Neural cell (in vitro differentiated cells): ENCODE measurements around the gene SOHLH1. TPM values are rescaled to one million over a fixed set of nuclear protein-coding genes. Genes with fewer than 3 reads are reported as not detected.

Experiments used
- H2AFZ ChIP-seq: fragments of 200-600, 300-800 bp; sonication (generic), shearing (Covaris generic); 2 replicates; pipeline ENCODE4 v1.6.0; 2014; ENCODE audit warnings: low read depth, mild to moderate bottlenecking, antibody characterized with exemption, low read length, moderate library complexity
- H3F3A ChIP-seq: fragments of 200-600 bp; shearing (Covaris generic); 2 replicates; pipeline ENCODE4 v1.6.1; 2016; ENCODE audit warnings: mild to moderate bottlenecking, moderate library complexity, mixed read lengths, antibody characterized with exemption, low read length; ENCODE audit not compliant: insufficient read depth, poor library complexity, severe bottlenecking
- H3K27ac ChIP-seq: fragments of 200-600, 300-800 bp; sonication (generic), shearing (Covaris generic); 2 replicates; pipeline ENCODE4 v1.5.1; 2014; ENCODE audit warnings: mild to moderate bottlenecking, low read length, moderate library complexity
- H3K27me3 ChIP-seq: fragments of 300-800, 200-600 bp; sonication (generic), shearing (Covaris generic); 2 replicates; pipeline ENCODE4 v1.6.0; 2014; ENCODE audit warnings: mild to moderate bottlenecking, low read depth, low read length, moderate library complexity; ENCODE audit not compliant: insufficient read depth
- H3K36me3 ChIP-seq: fragments of 300-800, 200-600 bp; sonication (generic), shearing (Covaris generic); 2 replicates; pipeline ENCODE4 v1.5.1; 2014; ENCODE audit warnings: mild to moderate bottlenecking, antibody characterized with exemption, low read length, moderate library complexity; ENCODE audit not compliant: insufficient read depth
- H3K4me2 ChIP-seq: fragments of 300-800, 200-600 bp; sonication (generic), shearing (Covaris generic); 2 replicates; pipeline ENCODE4 v1.6.0; 2014; ENCODE audit warnings: mild to moderate bottlenecking, low read length
- H3K4me3 ChIP-seq: fragments of 300-800, 200-600 bp; sonication (generic), shearing (Covaris generic); 2 replicates; pipeline ENCODE4 v1.5.1; 2014; ENCODE audit warnings: mild to moderate bottlenecking, low read length, moderate library complexity
- H3K79me2 ChIP-seq: fragments of 200-600 bp; shearing (Covaris generic); replicated peaks from 2 replicates; pipeline ENCODE4 v1.6.0; 2014; ENCODE audit warnings: mild to moderate bottlenecking, low read length, moderate library complexity; ENCODE audit not compliant: insufficient read depth
- H3K9ac ChIP-seq: fragments of 300-800, 200-600 bp; sonication (generic), shearing (Covaris generic); 2 replicates; pipeline ENCODE4 v1.6.1; 2016; ENCODE audit warnings: mild to moderate bottlenecking, low read length, mixed read lengths
- H3K9me2 ChIP-seq: fragments of 200-600 bp; shearing (Covaris generic); 2 replicates; pipeline ENCODE4 v1.6.1; 2016; ENCODE audit warnings: mild to moderate bottlenecking, low read length, mixed read lengths; ENCODE audit not compliant: insufficient read depth
- H3K9me3 ChIP-seq: fragments of 200-600, 300-800 bp; sonication (generic), shearing (Covaris generic); 2 replicates; pipeline ENCODE4 v1.6.1; 2016; ENCODE audit warnings: mild to moderate bottlenecking, mixed run types, low read length, moderate library complexity, mixed read lengths
- H4K20me1 ChIP-seq: fragments of 200-600 bp; shearing (Covaris generic); 2 replicates; pipeline ENCODE4 v1.6.1; 2016; ENCODE audit warnings: mild to moderate bottlenecking, mixed run types; ENCODE audit not compliant: insufficient read depth
- CTCF ChIP-seq: fragments of 450-650 bp; IDR thresholded peaks from 2 replicates; pipeline ENCODE4 v1.5.1; 2014; ENCODE audit warnings: antibody characterized with exemption, mild to moderate bottlenecking, moderate library complexity; ENCODE audit not compliant: poor library complexity, severe bottlenecking
- EP300 ChIP-seq: fragments of 450-650 bp; conservative IDR thresholded peaks from 2 replicates; pipeline ENCODE4 v1.6.1; 2014; ENCODE audit warnings: antibody characterized with exemption, mild to moderate bottlenecking, moderate library complexity; ENCODE audit not compliant: poor library complexity, severe bottlenecking
- EZH2 ChIP-seq: fragments of 200-600, 300-800 bp; shearing (Covaris generic), sonication (generic); IDR thresholded peaks from 2 replicates; pipeline ENCODE4 v1.6.1; 2014; ENCODE audit warnings: antibody characterized with exemption, low read length, borderline replicate concordance, mild to moderate bottlenecking; ENCODE audit not compliant: insufficient read depth, poor library complexity, severe bottlenecking
- MXI1 ChIP-seq: fragments of 450-650 bp; conservative IDR thresholded peaks from 2 replicates; pipeline ENCODE4 v1.6.1; 2014; ENCODE audit warnings: antibody characterized with exemption, mild to moderate bottlenecking; ENCODE audit not compliant: poor library complexity, severe bottlenecking
- POLR2AphosphoS5 ChIP-seq: IDR thresholded peaks from 2 replicates; pipeline ENCODE4 v1.6.1; 2012
- RAD21 ChIP-seq: fragments of 450-650 bp; conservative IDR thresholded peaks from 2 replicates; pipeline ENCODE4 v1.6.1; 2014; ENCODE audit warnings: antibody characterized with exemption, mild to moderate bottlenecking, moderate library complexity
- REST ChIP-seq: IDR thresholded peaks from 2 replicates; pipeline ENCODE4 v1.6.1; 2012; ENCODE audit warnings: borderline replicate concordance
- SMC3 ChIP-seq: fragments of 450-650 bp; conservative IDR thresholded peaks from 2 replicates; pipeline ENCODE4 v1.6.1; 2014; ENCODE audit warnings: antibody characterized with exemption, mild to moderate bottlenecking, moderate library complexity; ENCODE audit not compliant: poor library complexity
- TAF1 ChIP-seq: IDR thresholded peaks from 2 replicates; pipeline ENCODE4 v1.6.1; 2012; ENCODE audit warnings: low read depth
- polyA plus RNA-seq: library from polyadenylated mRNA; depleted of rRNA; stranded (reverse); fragments of >200 nt; gene quantifications from 2 replicates; pipeline ENCODE4 v1.2.3, GENCODE V29; 2014

Gene SOHLH1
- polyA plus RNA-seq, 1 donor from 2014 or later = not detected

DNA sequence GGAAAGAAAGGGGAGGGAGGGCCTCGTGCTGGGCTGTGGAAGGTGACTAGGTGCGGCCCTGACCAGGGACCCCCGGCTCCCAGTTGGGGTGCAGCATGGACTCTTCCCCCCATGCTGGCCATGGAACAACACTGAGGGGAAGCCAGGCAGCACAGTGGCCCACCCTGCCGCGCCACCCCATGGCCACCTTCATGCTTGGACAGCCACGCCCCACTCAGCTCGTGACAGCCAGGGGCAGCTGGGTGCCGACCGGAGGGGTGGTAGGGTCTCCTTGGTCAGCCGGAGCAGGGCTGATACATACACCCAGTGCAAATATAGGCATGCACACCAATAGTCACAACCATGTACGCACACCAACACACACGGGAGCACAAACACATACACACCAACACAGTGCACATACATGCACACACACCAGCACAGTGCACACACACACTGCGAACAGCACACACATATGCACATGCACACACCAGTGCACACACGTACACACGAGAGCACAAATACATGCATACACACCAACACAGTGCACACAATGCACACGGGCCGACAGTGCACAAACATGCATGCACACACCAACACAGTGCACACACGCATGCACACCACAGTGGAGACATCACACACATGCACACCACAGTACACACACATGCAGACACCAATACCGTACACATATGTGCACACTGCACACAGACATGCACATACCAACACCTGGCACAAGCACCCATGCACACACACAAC is 8.3 kb downstream of the SOHLH1 start:
- Histone ChIP-seq H3K27me3 (no peaks in the 10 kb centered on the region), H3K27ac (no peak overlapping the region), H3K9me2 (no peaks in the 10 kb centered on the region), H3K4me2 (no peak overlapping the region), H2AFZ (no peak overlapping the region), H3K4me3 (no peak overlapping the region), H3K9ac (no peak overlapping the region), H4K20me1 (no peaks in the 10 kb centered on the region), H3K36me3 (no peaks in the 10 kb centered on the region), H3K79me2 (no peaks in the 10 kb centered on the region), H3K9me3 (no peaks in the 10 kb centered on the region), H3F3A (no peaks in the 10 kb centered on the region)
- TF ChIP-seq REST (no peak), CTCF (no peak), SMC3 (no peak), MXI1 (no peak), POLR2AphosphoS5 (no peak), EZH2 (no peak), RAD21 (no peak), TAF1 (no peak), EP300 (no peak)

GRCh38 chr9:135689011-135689410 is 10.3 kb downstream of the SOHLH1 start:
- no peak overlapping the region for H3K4me2 ChIP-seq
- no peak overlapping the region for H3K9ac ChIP-seq
- no peaks in the 10 kb centered on the region for H3K9me3 ChIP-seq
- no peaks in the 10 kb centered on the region for H3K27me3 ChIP-seq
- no peaks in the 10 kb centered on the region for H4K20me1 ChIP-seq
- no peak overlapping the region for H3K27ac ChIP-seq
- no peaks in the 10 kb centered on the region for H3F3A ChIP-seq
- no peaks in the 10 kb centered on the region for H3K9me2 ChIP-seq
- no peaks in the 10 kb centered on the region for H3K79me2 ChIP-seq
- no peaks in the 10 kb centered on the region for H3K36me3 ChIP-seq
- no peak overlapping the region for H3K4me3 ChIP-seq
- H2AFZ ChIP-seq = no peak overlapping the region
- no peak for TF ChIP-seq EP300
- no peak for TF ChIP-seq MXI1
- TF ChIP-seq EZH2 = no peak
- TF ChIP-seq TAF1 = no peak
- no peak for TF ChIP-seq POLR2AphosphoS5
- no peak for TF ChIP-seq CTCF
- TF ChIP-seq REST = no peak
- no peak for TF ChIP-seq SMC3
- TF ChIP-seq RAD21 = no peak
